Measurements from ENCODE around the gene DIP2C. TPM values are rescaled to one million over a fixed set of nuclear protein-coding genes. Genes with fewer than 3 reads are reported as not detected.
"Not testable (repeated sequence)": the region's sequence is repeated elsewhere in the genome, so short reads cannot be mapped to it uniquely, and the experiment has no call there.

The DIP2C gene
- total RNA-seq, 1 donor from 2014 or later = 11.4 TPM

GRCh38 chr10:654647-654996 is 34.8 kb downstream of the DIP2C start:
- no peak overlapping the region for H3K4me3 ChIP-seq (ENCODE audit: low read depth, low read length)
- DNase-seq (ENCODE audit: low read depth) = no peak
- TF ChIP-seq CTCF (conservative IDR thresholded peaks at IDR 0.05; ENCODE audit: low read depth, low read length) = no peak

GRCh38 chr10:653991-654646 is 35.3 kb downstream of the DIP2C start:
- no peak for TF ChIP-seq CTCF (conservative IDR thresholded peaks at IDR 0.05; ENCODE audit: low read depth, low read length)
- DNase-seq (ENCODE audit: low read depth) = no peak
- peak overlapping the region; percentile 13 for H3K4me3 ChIP-seq (ENCODE audit: low read depth, low read length)

GRCh38 chr10:652832-653459 is 36.5 kb downstream of the DIP2C start:
- DNase-seq (ENCODE audit: low read depth); H3K4me3 ChIP-seq (ENCODE audit: low read depth, low read length): not testable (repeated sequence)

- DNase-seq (ENCODE audit: low read depth) = no peak
- no peak overlapping the region for H3K4me3 ChIP-seq (ENCODE audit: low read depth, low read length)
- no peak for TF ChIP-seq CTCF (conservative IDR thresholded peaks at IDR 0.05; ENCODE audit: low read depth, low read length)
Measured at GRCh38 chr10:652233-652632, 37.2 kb downstream of the DIP2C start.

- no peak overlapping the region for H3K4me3 ChIP-seq (ENCODE audit: low read depth, low read length)
- TF ChIP-seq CTCF (conservative IDR thresholded peaks at IDR 0.05; ENCODE audit: low read depth, low read length) = no peak
Measured at GRCh38 chr10:651692-652091, 37.8 kb downstream of the DIP2C start.

GRCh38 chr10:650886-651615 is 38.4 kb downstream of the DIP2C start:
- TF ChIP-seq CTCF (conservative IDR thresholded peaks at IDR 0.05; ENCODE audit: low read depth, low read length) = no peak
- no peak for DNase-seq (ENCODE audit: low read depth)

More at GRCh38 chr10:651692-652091, 37.8 kb downstream of the DIP2C start:
- DNase-seq (ENCODE audit: low read depth) = no peak

GRCh38 chr10:650441-650851 is 39.0 kb downstream of the DIP2C start:
- DNase-seq (ENCODE audit: low read depth) = no peak
- H3K4me3 ChIP-seq (ENCODE audit: low read depth, low read length) = peak overlapping the region; percentile 68
- no peak for TF ChIP-seq CTCF (conservative IDR thresholded peaks at IDR 0.05; ENCODE audit: low read depth, low read length)

More at GRCh38 chr10:650886-651615, 38.4 kb downstream of the DIP2C start:
- H3K4me3 ChIP-seq (ENCODE audit: low read depth, low read length) = peak overlapping the region; percentile 68
